Measurements from ENCODE around the gene NBEA. TPM values are rescaled to one million over a fixed set of nuclear protein-coding genes. Genes with fewer than 3 reads are reported as not detected.

Gene NBEA
- total RNA-seq, 2 experiments from 2014 or later: 0.29 to 0.45 TPM

DNA sequence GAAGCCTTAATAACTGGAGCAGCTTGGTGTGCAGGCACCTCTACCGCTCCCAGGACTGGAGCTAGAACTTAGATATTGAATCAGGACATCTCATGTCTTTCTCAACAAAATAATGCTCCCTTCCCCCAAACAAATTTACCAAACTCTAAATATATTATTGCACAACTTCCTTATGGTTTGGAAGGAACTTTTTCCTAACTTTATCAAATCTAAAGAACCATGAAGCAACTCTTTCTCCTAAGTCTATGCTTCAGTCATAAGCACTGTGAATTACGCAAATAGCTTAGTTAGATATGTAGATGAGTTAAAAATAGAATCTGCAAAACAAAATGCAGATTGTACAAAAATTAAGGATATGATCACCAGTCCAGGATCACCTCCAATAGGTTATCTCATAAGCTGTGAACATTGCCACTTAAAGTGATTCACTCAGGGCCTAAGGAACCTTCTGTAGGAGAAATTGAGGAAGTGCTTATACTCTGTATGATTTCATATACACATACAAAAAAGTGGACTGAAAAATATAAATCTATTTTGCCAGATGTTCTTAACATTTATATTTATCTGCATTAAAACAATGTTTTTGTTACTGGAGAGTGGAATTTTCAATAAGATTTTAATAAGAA is 554.8 kb downstream of the NBEA start:
- ChIA-PET CTCF (no interaction called here), POLR2A (no interaction called here)
- no peak overlapping the region for H3K4me3 Mint-ChIP-seq
- H3K27ac Mint-ChIP-seq: no peak overlapping the region
- H3K27me3 Mint-ChIP-seq: no peaks in the 10 kb centered on the region
- H3K36me3 Mint-ChIP-seq (ENCODE audit: low read depth): no peaks in the 10 kb centered on the region
- DNase-seq: no peak
- H3K9me3 Mint-ChIP-seq: no peaks in the 10 kb centered on the region
- H3K4me1 Mint-ChIP-seq: no peaks in the 10 kb centered on the region

DNA sequence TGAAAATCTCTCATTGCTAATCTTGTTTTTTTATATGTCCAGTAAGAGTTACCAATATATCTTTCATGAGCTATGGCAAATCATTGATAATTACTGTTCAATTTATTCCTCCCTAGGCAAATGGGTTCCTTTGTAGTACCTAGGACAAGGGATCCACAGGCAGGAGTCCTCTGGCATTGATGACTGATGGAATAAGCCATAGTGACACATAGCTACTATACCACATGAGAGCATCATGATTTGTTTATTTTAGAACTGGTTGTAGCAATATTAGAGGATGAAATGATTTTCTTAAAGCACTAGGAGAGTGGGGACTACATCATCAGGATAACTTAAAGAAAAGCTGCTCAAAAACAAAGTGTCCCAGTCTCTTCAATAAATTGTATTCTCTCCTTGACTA is 556.2 kb downstream of the NBEA start:
- CTCF ChIA-PET: no interaction called here
- DNase-seq: no peak
- Mint-ChIP-seq H3K4me1 (no peaks in the 10 kb centered on the region), H3K27ac (no peak overlapping the region), H3K4me3 (no peak overlapping the region), H3K36me3 (ENCODE audit: low read depth) (no peaks in the 10 kb centered on the region), H3K9me3 (no peaks in the 10 kb centered on the region), H3K27me3 (no peaks in the 10 kb centered on the region)
- POLR2A ChIA-PET: no interaction called here

DNA sequence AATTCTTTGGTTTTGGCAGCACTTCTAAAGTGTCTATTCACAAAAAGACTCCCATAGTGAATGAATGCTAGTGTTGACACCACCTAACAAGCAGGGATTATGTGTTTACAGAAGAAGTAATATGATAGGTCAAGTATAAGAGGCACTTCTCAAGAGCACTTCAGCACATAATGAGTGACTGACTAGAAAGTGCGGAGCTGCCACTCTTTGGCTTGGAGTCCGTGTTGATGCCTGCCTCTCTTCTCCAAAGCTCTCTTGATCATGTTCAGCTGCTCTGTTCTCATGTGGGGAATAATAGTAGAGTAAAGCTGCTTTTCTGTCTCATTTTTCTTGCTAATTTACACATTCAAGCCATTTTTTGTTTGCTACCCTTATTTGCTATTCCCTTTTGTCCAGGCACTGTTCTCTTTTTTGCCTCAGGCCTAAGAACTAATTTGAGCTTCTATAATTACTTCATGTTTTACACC is 557.2 kb downstream of the NBEA start:
- no peaks in the 10 kb centered on the region for H3K27me3 Mint-ChIP-seq
- H3K36me3 Mint-ChIP-seq (ENCODE audit: low read depth): no peaks in the 10 kb centered on the region
- ChIA-PET POLR2A (no interaction called here), CTCF (no interaction called here)
- H3K27ac Mint-ChIP-seq: no peak overlapping the region
- H3K4me1 Mint-ChIP-seq: no peaks in the 10 kb centered on the region
- DNase-seq: no peak
- H3K9me3 Mint-ChIP-seq: no peaks in the 10 kb centered on the region
- no peak overlapping the region for H3K4me3 Mint-ChIP-seq

DNA sequence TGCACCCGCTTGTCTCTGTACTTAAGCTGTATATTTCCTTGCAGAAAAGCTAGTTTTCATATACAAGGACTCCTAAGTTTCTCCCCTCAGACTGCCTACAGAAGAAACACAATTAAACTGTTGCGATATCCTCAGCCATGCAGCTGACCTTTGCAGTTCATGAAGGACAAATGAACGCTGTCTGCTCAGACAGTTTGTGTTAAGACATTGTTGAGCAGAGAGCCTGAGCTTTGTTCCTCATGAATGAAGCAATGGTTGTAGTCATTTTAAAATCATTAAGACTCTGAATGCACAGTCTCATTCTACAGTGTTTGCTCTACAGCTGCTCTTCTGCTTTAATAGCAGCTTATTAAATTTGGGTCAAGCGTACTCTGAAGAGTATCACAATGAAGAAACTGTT is 557.6 kb downstream of the NBEA start:
- POLR2A ChIA-PET: no interaction called here
- H3K9me3 Mint-ChIP-seq: no peaks in the 10 kb centered on the region
- no peaks in the 10 kb centered on the region for H3K36me3 Mint-ChIP-seq (ENCODE audit: low read depth)
- no peak overlapping the region for H3K27ac Mint-ChIP-seq
- H3K4me3 Mint-ChIP-seq: no peak overlapping the region
- no peak for DNase-seq
- CTCF ChIA-PET: no interaction called here
- H3K4me1 Mint-ChIP-seq: no peaks in the 10 kb centered on the region
- no peaks in the 10 kb centered on the region for H3K27me3 Mint-ChIP-seq

DNA sequence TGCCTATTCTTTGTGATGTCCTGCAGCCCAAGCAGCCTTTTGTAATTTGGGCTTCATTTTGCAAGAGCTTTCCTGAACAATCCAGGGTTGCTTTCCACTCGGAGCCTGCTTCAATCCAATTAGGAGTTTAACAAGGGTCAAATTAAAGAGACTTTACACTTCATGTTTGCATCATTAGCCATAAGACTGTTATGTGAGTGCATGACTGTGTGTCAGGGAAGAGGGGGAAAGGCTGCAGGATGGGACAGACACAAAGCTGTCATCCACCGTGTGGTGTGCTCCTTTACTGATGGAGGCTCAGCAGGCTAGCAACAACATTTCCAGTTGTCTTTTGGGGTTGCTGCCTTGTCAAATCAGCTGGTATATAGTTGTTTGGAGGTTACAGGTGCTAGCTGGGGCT is 558.1 kb downstream of the NBEA start:
- Mint-ChIP-seq H3K27me3 (no peaks in the 10 kb centered on the region), H3K9me3 (no peaks in the 10 kb centered on the region), H3K4me1 (no peaks in the 10 kb centered on the region), H3K4me3 (no peak overlapping the region), H3K27ac (no peak overlapping the region), H3K36me3 (ENCODE audit: low read depth) (no peaks in the 10 kb centered on the region)
- no peak for DNase-seq
- POLR2A ChIA-PET: no interaction called here
- CTCF ChIA-PET: interaction anchor here (0.6 kb wide), 1 partner anchor 80 kb away, joined by 3 read pairs; no protein-coding TSS in a partner anchor

DNA sequence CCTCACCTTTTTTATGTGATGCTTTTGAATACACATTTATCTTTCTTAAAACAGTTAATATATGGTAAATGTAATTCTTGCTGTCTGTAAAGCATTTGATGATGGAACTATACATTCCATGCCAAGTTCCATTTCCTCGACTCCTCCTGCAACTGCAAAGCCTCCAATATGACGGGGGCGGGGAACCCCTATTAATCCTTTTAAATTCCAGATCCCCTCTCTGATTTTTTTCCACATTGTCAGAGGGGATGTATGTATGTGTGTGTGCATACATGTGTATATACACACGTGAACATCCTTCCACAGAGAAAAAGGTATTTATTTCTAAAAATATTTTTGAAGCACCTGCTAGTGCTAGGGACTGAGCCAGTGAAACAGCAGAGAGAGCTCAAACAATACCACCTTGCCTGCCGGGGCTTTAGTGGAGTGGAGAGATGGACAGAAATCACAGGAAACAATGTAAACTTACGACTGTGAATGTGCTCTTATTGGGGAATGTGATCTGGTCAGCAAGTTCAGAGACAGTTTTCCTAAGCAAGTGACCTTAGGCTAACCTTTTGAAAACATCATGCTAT is 559.7 kb downstream of the NBEA start:
- ChIA-PET CTCF (no interaction called here), POLR2A (no interaction called here)
- Mint-ChIP-seq H3K27me3 (no peaks in the 10 kb centered on the region), H3K4me1 (no peaks in the 10 kb centered on the region), H3K9me3 (no peaks in the 10 kb centered on the region), H3K4me3 (no peak overlapping the region), H3K36me3 (ENCODE audit: low read depth) (no peaks in the 10 kb centered on the region), H3K27ac (no peak overlapping the region)
- DNase-seq: no peak

DNA sequence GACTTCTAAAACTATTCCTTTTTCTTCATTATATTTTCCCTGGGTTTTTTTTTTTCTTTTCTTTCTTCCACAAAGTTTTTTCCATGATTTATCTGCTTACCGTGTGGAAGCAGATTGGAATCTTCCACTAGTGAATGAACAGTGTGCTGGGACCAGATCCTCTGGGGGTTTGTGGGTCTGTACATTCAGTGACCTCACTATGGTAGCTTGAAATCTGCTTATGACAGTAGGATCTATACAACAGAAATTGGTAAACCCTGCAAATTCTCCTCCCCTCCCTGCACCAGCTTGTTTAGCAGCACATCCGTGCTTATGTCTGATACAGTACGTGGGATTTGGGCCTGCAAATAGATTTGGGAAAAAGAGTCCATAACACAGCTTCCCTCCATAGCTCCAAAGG is 560.4 kb downstream of the NBEA start:
- Mint-ChIP-seq H3K9me3 (no peaks in the 10 kb centered on the region), H3K36me3 (ENCODE audit: low read depth) (no peaks in the 10 kb centered on the region), H3K27me3 (no peaks in the 10 kb centered on the region), H3K4me3 (no peak overlapping the region), H3K4me1 (no peaks in the 10 kb centered on the region), H3K27ac (no peak overlapping the region)
- DNase-seq: no peak
- POLR2A ChIA-PET: no interaction called here
- CTCF ChIA-PET: no interaction called here

DNA sequence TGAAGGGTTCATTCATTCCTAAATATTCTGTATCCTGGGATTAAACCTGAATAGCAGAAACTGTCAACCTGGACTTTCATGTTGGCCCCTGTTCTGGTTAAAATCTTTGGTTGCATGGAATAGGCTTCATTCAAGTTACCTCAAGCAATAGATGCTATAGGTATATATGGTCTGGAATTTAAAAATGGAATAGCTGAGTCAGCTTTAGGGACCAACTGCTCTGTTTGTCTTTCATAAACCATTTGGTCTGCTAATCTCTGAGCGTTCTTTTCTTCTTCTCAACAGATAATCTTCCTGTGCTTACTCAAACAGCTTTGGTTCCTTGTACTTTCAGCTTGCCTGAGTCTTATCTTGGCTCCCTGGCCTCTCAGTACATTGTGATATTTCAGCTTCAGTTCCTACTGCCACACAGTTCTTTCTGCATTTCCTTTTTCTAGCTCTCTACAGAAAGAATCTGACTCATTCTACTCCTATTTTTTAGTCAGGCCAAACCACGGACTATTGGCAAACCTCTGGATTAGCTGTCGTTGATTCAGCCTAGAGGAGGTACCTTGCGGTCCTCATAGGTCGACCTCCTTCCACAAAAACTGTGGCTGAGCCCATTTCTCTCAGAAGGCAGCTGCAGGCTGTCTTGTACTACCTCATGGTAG is 570.3 kb downstream of the NBEA start:
- H3K9me3 Mint-ChIP-seq: no peaks in the 10 kb centered on the region
- no peak for DNase-seq
- ChIA-PET CTCF (no interaction called here), POLR2A (no interaction called here)
- no peaks in the 10 kb centered on the region for H3K4me1 Mint-ChIP-seq
- H3K27me3 Mint-ChIP-seq: no peaks in the 10 kb centered on the region
- H3K4me3 Mint-ChIP-seq: no peak overlapping the region
- no peak overlapping the region for H3K27ac Mint-ChIP-seq
- H3K36me3 Mint-ChIP-seq (ENCODE audit: low read depth): no peaks in the 10 kb centered on the region

GRCh38 chr13:35514061-35514477 is 572.0 kb downstream of the NBEA start:
- POLR2A ChIA-PET: no interaction called here
- H3K4me1 Mint-ChIP-seq: no peaks in the 10 kb centered on the region
- no peak overlapping the region for H3K27ac Mint-ChIP-seq
- H3K27me3 Mint-ChIP-seq: no peaks in the 10 kb centered on the region
- H3K4me3 Mint-ChIP-seq: no peak overlapping the region
- DNase-seq: no peak
- CTCF ChIA-PET: no interaction called here
- no peaks in the 10 kb centered on the region for H3K36me3 Mint-ChIP-seq (ENCODE audit: low read depth)
- H3K9me3 Mint-ChIP-seq: no peaks in the 10 kb centered on the region

DNA sequence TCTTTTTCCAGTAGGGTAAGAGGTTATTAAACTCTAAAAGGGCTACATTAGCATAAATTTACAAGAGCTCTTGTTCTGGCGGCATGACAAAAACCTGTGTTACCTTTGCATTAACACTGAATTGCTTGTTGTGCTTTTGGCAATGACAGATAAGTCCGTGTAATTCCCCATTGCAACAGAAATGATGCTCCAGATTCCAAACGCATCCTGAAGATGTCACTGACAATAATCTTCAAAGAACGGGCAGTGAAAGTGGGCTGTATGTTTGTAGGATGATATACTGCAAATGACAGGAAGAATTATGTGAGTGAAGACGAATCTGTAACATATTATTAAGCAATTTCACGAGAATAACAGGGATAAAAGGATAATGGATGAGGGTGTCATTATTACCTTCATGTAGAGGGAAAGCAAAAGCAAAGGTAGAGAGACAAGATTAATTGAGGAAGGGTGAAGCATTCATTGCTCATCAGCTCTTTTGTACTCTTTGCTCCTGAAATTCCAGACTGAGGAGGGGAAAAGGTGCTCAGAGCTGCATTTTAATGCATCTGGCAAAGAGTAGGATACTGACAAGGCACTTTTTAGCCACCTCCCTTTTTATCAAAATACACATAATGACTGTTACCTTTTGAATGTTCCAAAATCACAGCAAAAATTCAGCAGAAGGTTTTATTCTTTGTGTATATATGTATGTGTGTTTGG is 572.9 kb downstream of the NBEA start:
- Mint-ChIP-seq H3K27me3 (no peaks in the 10 kb centered on the region), H3K36me3 (ENCODE audit: low read depth) (no peaks in the 10 kb centered on the region), H3K4me1 (no peaks in the 10 kb centered on the region), H3K9me3 (no peaks in the 10 kb centered on the region), H3K27ac (no peak overlapping the region), H3K4me3 (no peak overlapping the region)
- DNase-seq: no peak
- ChIA-PET POLR2A (no interaction called here), CTCF (no interaction called here)

GRCh38 chr13:35518337-35518946 is 576.4 kb downstream of the NBEA start:
- Mint-ChIP-seq H3K4me3 (no peak overlapping the region), H3K27ac (no peak overlapping the region), H3K4me1 (no peaks in the 10 kb centered on the region), H3K36me3 (ENCODE audit: low read depth) (no peaks in the 10 kb centered on the region), H3K27me3 (no peaks in the 10 kb centered on the region), H3K9me3 (no peaks in the 10 kb centered on the region)
- DNase-seq: no peak
- POLR2A ChIA-PET: no interaction called here
- CTCF ChIA-PET: no interaction called here

DNA sequence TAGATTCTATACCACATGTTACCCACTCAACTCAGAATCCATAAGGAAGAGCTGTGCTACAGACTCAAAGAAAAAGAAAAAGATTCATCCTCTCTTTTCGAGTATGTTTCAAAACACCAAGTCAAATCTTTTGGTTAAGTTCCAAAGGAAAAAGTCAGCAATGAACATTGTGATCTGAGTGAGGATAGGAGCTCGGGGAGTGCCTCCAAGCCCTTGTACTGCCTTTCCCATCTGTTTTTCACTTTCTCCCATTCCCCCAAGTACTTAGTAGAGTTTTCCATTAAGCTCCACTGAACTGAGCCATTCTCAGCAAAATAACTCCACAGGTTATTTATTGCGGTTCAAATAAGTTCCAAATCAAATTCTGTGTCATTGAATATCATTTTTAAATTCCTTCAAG is 582.1 kb downstream of the NBEA start:
- Mint-ChIP-seq H3K36me3 (ENCODE audit: low read depth) (no peaks in the 10 kb centered on the region), H3K9me3 (no peaks in the 10 kb centered on the region), H3K4me3 (no peak overlapping the region), H3K27me3 (no peaks in the 10 kb centered on the region), H3K27ac (no peak overlapping the region), H3K4me1 (no peaks in the 10 kb centered on the region)
- no peak for DNase-seq
- ChIA-PET POLR2A (no interaction called here), CTCF (no interaction called here)

DNA sequence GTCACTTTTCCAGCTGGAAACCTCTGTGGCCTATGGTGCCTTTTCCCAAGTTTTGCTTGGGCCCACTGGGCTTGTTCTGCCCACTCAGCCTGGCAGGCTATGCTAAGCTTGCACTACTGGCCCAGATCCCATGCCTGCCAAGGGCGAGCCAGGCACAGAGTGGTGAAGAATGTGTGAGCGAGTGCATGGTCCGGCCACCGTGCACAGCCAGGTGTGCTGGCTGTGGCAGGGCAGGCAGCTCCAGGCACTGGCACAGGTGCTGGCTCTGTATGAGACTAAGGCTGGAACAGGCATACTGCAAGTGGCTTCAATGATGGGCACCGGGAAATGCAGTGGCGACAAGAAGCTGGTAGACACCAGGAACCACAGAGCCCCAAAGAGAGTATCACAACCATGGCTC is 584.5 kb downstream of the NBEA start:
- CTCF ChIA-PET: no interaction called here

More for the DNA sequence above, 584.5 kb downstream of the NBEA start:
- Mint-ChIP-seq H3K36me3 (ENCODE audit: low read depth) (no peaks in the 10 kb centered on the region), H3K4me3 (no peak overlapping the region), H3K4me1 (no peaks in the 10 kb centered on the region), H3K9me3 (no peaks in the 10 kb centered on the region), H3K27ac (no peak overlapping the region), H3K27me3 (no peaks in the 10 kb centered on the region)
- POLR2A ChIA-PET: no interaction called here
- DNase-seq: no peak

Measured in activated CD4-positive, alpha-beta T cell treated with anti-CD3 and anti-CD28 coated beads, Interleukin-2, amount 10 ng/mL, durations not matched to agents 7 days and 5 days (primary cell).